Activated T-cell treated with anti-CD3 and anti-CD28 coated beads, Interleukin-2, amount 50 U/mL, for 1 hour (primary cell): Measurements from ENCODE around the gene AMER2.

Experiments used
- DNase-seq: peaks from one replicate; pipeline ENCODE4 v3.0.0-alpha.2; 2020

Gene AMER2

GRCh38 chr13:25149711-25150110 lies 22.4 kb downstream of the AMER2 start:
- no peak for DNase-seq

- no peak for DNase-seq
Observed at GRCh38 chr13:25148402-25148771, 23.7 kb downstream of the AMER2 start.

GRCh38 chr13:25147638-25148401 lies 24.3 kb downstream of the AMER2 start:
- DNase-seq, result no peak

GRCh38 chr13:25143706-25144105 lies 28.4 kb downstream of the AMER2 start:
- DNase-seq, result no peak

- no peak for DNase-seq
Observed at GRCh38 chr13:25141042-25141441, 31.0 kb downstream of the AMER2 start.

- no peak for DNase-seq
Observed at GRCh38 chr13:25137788-25138115, 34.3 kb downstream of the AMER2 start.

- no peak for DNase-seq
Observed at GRCh38 chr13:25136880-25137787, 35.0 kb downstream of the AMER2 start.

- no peak for DNase-seq
Observed at GRCh38 chr13:25135896-25136295, 36.2 kb downstream of the AMER2 start.

- no peak for DNase-seq
Observed at GRCh38 chr13:25132751-25133390, 39.2 kb downstream of the AMER2 start.

GRCh38 chr13:25131881-25132420 lies 40.1 kb downstream of the AMER2 start:
- no peak for DNase-seq

GRCh38 chr13:25130944-25131343 lies 41.1 kb downstream of the AMER2 start:
- no peak for DNase-seq

- DNase-seq, result no peak
Observed at GRCh38 chr13:25118378-25118905, 53.6 kb downstream of the AMER2 start.

GRCh38 chr13:25117312-25117711 lies 54.8 kb downstream of the AMER2 start:
- no peak for DNase-seq

- DNase-seq, result no peak
Observed at GRCh38 chr13:25116044-25116443, 56.0 kb downstream of the AMER2 start.

- DNase-seq, result peak; percentile 52
Observed at GRCh38 chr13:25114220-25114619, 57.9 kb downstream of the AMER2 start.

GRCh38 chr13:25112695-25113255 lies 59.3 kb downstream of the AMER2 start:
- no peak for DNase-seq
